GM06990 (cell line): ENCODE measurements around the gene OSBPL10.

Experiments
- DNase-seq: peaks from one replicate; pipeline ENCODE4 v3.0.0-alpha.2; 2011; ENCODE audit not compliant: insufficient read length; ENCODE audit errors: extremely low read depth
- H3K27me3 ChIP-seq: replicated peaks from 2 replicates; pipeline ENCODE4 v1.6.0; 2011; ENCODE audit warnings: low read length; ENCODE audit not compliant: control insufficient read depth, insufficient read depth
- H3K36me3 ChIP-seq: 2 replicates; pipeline ENCODE4 v1.5.1; 2011; ENCODE audit warnings: low read length; ENCODE audit not compliant: control insufficient read depth, insufficient read depth
- H3K4me3 ChIP-seq: replicated peaks from 2 replicates; pipeline ENCODE4 v1.5.1; 2011; ENCODE audit warnings: low read depth, mild to moderate bottlenecking, control low read depth, low read length
- CTCF ChIP-seq: IDR thresholded peaks from 2 replicates; pipeline ENCODE4 v1.5.1; 2011; ENCODE audit warnings: low read length, control low read depth, mild to moderate bottlenecking, inconsistent platforms; ENCODE audit not compliant: insufficient read depth, poor library complexity, severe bottlenecking

The OSBPL10 gene

GRCh38 chr3:31981206-31982181, at the start of gene OSBPL10, which contains the start of gene ZNF860:
OSBPL10 (minus strand) TSS chr3:31981262; CDS start chr3:31981179, 83 bp downstream.
ZNF860 (plus strand) TSS chr3:31981750; CDS start chr3:31989080, 7,330 bp downstream.
- Histone ChIP-seq H3K27me3 (peaks cover 5% of the 10 kb centered on the region; the same call in 1 of the 2 replicates), H3K36me3 (no peaks in the 10 kb centered on the region), H3K4me3 (peak within 1 kb of the TSS; percentile 63)
- DNase-seq, result peak; percentile 35
- TF ChIP-seq CTCF, result no peak

- no peak for DNase-seq
- Histone ChIP-seq H3K36me3 (no peaks in the 10 kb centered on the region), H3K27me3 (no peaks in the 10 kb centered on the region), H3K4me3 (no peak overlapping the region)
- TF ChIP-seq CTCF, result no peak
Observed at GRCh38 chr3:32026593-32026992, 45.5 kb upstream of the OSBPL10 start.

GRCh38 chr3:32022947-32023346, 41.9 kb upstream of the OSBPL10 start:
- DNase-seq, result no peak
- Histone ChIP-seq H3K4me3 (no peak overlapping the region), H3K36me3 (no peaks in the 10 kb centered on the region), H3K27me3 (no peaks in the 10 kb centered on the region)
- TF ChIP-seq CTCF, result no peak

GRCh38 chr3:32021748-32022147, 40.7 kb upstream of the OSBPL10 start:
- H3K36me3 ChIP-seq, result no peaks in the 10 kb centered on the region
- TF ChIP-seq CTCF, result no peak
- DNase-seq, result no peak

GRCh38 chr3:32021155-32021554, 40.1 kb upstream of the OSBPL10 start:
- no peak for DNase-seq

More at GRCh38 chr3:32021748-32022147, 40.7 kb upstream of the OSBPL10 start:
- Histone ChIP-seq H3K4me3 (no peak overlapping the region), H3K27me3 (no peaks in the 10 kb centered on the region)

More at GRCh38 chr3:32021155-32021554, 40.1 kb upstream of the OSBPL10 start:
- Histone ChIP-seq H3K27me3 (no peaks in the 10 kb centered on the region), H3K4me3 (no peak overlapping the region), H3K36me3 (no peaks in the 10 kb centered on the region)
- no peak for TF ChIP-seq CTCF
